ENCODE results near the gene MRTFB. TPM values are rescaled to one million over a fixed set of nuclear protein-coding genes. Genes with fewer than 3 reads are reported as not detected.

The MRTFB gene
- total and polyA plus RNA-seq, 2 of the 13 experiments (the other 11 are each of a cell fraction or from before 2014, with no cell fraction given), result 11.4 to 14.0 TPM

DNA sequence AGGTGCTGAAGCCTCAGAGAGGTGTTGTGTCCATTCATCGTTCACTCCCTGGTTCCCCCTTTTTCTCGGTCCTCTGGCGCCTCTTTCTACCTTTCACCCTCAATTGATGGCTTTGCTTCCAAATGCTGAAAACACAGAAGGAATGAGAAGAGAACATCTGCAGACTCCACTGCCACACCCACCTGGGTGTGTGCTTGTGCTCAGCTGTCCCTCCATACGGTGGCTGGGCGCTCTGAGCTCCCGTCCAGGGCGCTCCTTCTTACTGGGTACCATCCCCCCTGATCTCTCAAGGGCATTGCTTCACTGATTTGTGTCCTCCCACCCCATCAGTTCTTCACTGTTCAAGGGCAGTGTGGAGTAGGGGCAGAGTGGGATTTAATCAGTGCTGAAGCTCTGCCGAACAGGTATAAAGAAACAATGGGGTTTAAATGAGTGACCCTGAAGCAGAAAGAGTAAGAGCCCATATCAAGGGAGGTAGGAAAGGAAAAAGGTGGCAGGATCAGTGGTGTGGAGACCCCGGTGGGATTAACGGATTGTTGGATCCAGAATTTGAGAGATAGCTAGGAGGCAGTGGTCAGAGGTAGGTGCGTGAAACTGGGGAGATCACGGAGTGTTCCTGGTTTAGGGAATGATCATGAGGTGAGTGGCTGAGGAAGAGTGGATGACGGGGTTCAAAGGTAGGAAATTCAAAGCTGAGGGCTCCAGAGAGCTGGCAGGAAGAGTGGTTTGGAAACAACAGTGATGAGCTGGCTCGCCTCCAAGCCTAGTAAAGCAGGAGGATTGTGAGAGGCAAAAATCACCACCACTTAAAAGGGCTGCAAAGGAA lies 40.8 kb downstream of the MRTFB start (continued):
- TF ChIP-seq, protein P1, sequence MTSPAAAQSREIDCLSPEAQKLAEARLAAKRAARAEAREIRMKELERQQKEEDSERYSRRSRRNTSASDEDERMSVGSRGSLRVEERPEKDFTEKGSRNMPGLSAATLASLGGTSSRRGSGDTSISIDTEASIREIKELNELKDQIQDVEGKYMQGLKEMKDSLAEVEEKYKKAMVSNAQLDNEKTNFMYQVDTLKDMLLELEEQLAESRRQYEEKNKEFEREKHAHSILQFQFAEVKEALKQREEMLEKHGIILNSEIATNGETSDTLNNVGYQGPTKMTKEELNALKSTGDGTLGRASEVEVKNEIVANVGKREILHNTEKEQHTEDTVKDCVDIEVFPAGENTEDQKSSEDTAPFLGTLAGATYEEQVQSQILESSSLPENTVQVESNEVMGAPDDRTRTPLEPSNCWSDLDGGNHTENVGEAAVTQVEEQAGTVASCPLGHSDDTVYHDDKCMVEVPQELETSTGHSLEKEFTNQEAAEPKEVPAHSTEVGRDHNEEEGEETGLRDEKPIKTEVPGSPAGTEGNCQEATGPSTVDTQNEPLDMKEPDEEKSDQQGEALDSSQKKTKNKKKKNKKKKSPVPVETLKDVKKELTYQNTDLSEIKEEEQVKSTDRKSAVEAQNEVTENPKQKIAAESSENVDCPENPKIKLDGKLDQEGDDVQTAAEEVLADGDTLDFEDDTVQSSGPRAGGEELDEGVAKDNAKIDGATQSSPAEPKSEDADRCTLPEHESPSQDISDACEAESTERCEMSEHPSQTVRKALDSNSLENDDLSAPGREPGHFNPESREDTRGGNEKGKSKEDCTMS (CRISPR knock-in tag; conservative IDR thresholded peaks at IDR 0.05), result no peak
- TF ChIP-seq ZNF260 (CRISPR knock-in tag; IDR thresholded peaks at IDR 0.05; ENCODE audit: borderline replicate concordance, low read depth), result no peak
- no peak for TF ChIP-seq PHF20 (CRISPR knock-in tag; IDR thresholded peaks at IDR 0.05)
- no peak for TF ChIP-seq NR3C1 (CRISPR knock-in tag; IDR thresholded peaks at IDR 0.05)
- TF ChIP-seq TFDP2 (CRISPR knock-in tag; IDR thresholded peaks at IDR 0.05), result no peak
- TF ChIP-seq MED8 (CRISPR knock-in tag; IDR thresholded peaks at IDR 0.05; ENCODE audit: insufficient replicate concordance), result no peak
- no peak for TF ChIP-seq PPARG (CRISPR knock-in tag; conservative IDR thresholded peaks at IDR 0.05)
- TF ChIP-seq RNF2 (conservative IDR thresholded peaks at IDR 0.05; ENCODE audit: low read depth), result no peak
- TF ChIP-seq, protein P2, sequence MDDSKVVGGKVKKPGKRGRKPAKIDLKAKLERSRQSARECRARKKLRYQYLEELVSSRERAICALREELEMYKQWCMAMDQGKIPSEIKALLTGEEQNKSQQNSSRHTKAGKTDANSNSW (CRISPR knock-in tag; IDR thresholded peaks at IDR 0.05; ENCODE audit: borderline replicate concordance), result no peak
- 0 out of 2 replicates have a peak, but pooled peaks have one; percentile 23 for TF ChIP-seq MIXL1 (CRISPR knock-in tag; IDR thresholded peaks at IDR 0.05)
- TF ChIP-seq SP5 (CRISPR knock-in tag; IDR thresholded peaks at IDR 0.05; ENCODE audit: borderline replicate concordance, low read depth), result no peak
- TF ChIP-seq ZNF441 (CRISPR knock-in tag; IDR thresholded peaks at IDR 0.05; ENCODE audit: borderline replicate concordance), result no peak
- TF ChIP-seq ZNF326 (CRISPR knock-in tag; IDR thresholded peaks at IDR 0.05; ENCODE audit: borderline replicate concordance), result no peak
- no peak for TF ChIP-seq REXO4 (CRISPR knock-in tag; IDR thresholded peaks at IDR 0.05; ENCODE audit: borderline replicate concordance)
- TF ChIP-seq ZNF678 (CRISPR knock-in tag; IDR thresholded peaks at IDR 0.05), result no peak
- no peak for TF ChIP-seq ZNF343 (CRISPR knock-in tag; IDR thresholded peaks at IDR 0.05)
- TF ChIP-seq KLF11 (CRISPR knock-in tag; IDR thresholded peaks at IDR 0.05), result no peak
- no peak for TF ChIP-seq ZNF567 (CRISPR knock-in tag; IDR thresholded peaks at IDR 0.05; ENCODE audit: borderline replicate concordance)
- TF ChIP-seq FOXO1 (CRISPR knock-in tag; IDR thresholded peaks at IDR 0.05), result no peak; the same call in 1 of the 2 replicates
- peak; percentile 60 for TF ChIP-seq IKZF4 (CRISPR knock-in tag; IDR thresholded peaks at IDR 0.05; ENCODE audit: borderline replicate concordance, low read depth, not compliant biosample characterization)
- TF ChIP-seq ZBTB7A (CRISPR knock-in tag; IDR thresholded peaks at IDR 0.05), result no peak
- no peak for TF ChIP-seq ZNF75D (CRISPR knock-in tag; IDR thresholded peaks at IDR 0.05; ENCODE audit: borderline replicate concordance)
- TF ChIP-seq, protein P3, sequence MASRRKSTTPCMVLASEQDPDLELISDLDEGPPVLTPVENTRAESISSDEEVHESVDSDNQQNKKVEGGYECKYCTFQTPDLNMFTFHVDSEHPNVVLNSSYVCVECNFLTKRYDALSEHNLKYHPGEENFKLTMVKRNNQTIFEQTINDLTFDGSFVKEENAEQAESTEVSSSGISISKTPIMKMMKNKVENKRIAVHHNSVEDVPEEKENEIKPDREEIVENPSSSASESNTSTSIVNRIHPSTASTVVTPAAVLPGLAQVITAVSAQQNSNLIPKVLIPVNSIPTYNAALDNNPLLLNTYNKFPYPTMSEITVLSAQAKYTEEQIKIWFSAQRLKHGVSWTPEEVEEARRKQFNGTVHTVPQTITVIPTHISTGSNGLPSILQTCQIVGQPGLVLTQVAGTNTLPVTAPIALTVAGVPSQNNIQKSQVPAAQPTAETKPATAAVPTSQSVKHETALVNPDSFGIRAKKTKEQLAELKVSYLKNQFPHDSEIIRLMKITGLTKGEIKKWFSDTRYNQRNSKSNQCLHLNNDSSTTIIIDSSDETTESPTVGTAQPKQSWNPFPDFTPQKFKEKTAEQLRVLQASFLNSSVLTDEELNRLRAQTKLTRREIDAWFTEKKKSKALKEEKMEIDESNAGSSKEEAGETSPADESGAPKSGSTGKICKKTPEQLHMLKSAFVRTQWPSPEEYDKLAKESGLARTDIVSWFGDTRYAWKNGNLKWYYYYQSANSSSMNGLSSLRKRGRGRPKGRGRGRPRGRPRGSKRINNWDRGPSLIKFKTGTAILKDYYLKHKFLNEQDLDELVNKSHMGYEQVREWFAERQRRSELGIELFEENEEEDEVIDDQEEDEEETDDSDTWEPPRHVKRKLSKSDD (CRISPR knock-in tag; IDR thresholded peaks at IDR 0.05; ENCODE audit: low read depth), result no peak

All from HepG2 (cell line).